ENCODE data around the gene KDM4B. TPM values are rescaled to one million over a fixed set of nuclear protein-coding genes. Genes with fewer than 3 reads are reported as not detected.

The KDM4B gene
- total and polyA plus RNA-seq, 10 of the 15 experiments (the other 5 are each of a cell fraction or from before 2014, with no cell fraction given), result 0.47 to 49.6 (median 16.2) TPM

DNA sequence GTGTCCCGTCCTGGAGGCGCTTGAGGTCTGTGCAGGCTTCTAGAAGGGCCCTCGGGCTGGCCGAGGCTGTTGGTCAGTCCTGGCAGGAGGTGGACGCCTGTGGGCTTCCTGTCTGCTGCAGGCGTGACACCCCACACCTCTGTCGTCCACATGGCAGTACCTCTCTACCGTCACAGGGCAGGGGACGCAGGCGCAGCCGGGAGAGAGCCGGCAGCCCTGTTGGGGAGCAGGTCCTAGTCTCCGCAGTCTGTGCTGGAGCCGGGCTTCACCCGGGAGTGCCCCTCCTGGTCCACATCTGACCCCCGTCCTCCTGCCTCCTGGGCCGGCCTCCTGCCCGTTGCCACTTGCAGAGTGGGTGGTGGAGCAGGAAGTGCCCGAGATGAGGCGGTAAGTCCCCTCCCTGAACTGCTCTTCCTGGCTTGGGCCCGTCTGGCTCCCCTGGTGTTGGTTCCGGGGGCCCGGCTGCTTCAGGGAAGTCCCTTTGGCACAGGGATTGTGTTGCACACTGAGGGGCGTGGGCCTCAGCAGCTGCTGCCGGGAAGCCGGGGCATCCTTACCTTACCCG lies 106.0 kb downstream of the KDM4B start (continued):
- no peak for TF ChIP-seq NR2C2 (IDR thresholded peaks at IDR 0.05; ENCODE audit: borderline replicate concordance, control insufficient read depth, insufficient read length, low read depth)
- TF ChIP-seq, protein P1, sequence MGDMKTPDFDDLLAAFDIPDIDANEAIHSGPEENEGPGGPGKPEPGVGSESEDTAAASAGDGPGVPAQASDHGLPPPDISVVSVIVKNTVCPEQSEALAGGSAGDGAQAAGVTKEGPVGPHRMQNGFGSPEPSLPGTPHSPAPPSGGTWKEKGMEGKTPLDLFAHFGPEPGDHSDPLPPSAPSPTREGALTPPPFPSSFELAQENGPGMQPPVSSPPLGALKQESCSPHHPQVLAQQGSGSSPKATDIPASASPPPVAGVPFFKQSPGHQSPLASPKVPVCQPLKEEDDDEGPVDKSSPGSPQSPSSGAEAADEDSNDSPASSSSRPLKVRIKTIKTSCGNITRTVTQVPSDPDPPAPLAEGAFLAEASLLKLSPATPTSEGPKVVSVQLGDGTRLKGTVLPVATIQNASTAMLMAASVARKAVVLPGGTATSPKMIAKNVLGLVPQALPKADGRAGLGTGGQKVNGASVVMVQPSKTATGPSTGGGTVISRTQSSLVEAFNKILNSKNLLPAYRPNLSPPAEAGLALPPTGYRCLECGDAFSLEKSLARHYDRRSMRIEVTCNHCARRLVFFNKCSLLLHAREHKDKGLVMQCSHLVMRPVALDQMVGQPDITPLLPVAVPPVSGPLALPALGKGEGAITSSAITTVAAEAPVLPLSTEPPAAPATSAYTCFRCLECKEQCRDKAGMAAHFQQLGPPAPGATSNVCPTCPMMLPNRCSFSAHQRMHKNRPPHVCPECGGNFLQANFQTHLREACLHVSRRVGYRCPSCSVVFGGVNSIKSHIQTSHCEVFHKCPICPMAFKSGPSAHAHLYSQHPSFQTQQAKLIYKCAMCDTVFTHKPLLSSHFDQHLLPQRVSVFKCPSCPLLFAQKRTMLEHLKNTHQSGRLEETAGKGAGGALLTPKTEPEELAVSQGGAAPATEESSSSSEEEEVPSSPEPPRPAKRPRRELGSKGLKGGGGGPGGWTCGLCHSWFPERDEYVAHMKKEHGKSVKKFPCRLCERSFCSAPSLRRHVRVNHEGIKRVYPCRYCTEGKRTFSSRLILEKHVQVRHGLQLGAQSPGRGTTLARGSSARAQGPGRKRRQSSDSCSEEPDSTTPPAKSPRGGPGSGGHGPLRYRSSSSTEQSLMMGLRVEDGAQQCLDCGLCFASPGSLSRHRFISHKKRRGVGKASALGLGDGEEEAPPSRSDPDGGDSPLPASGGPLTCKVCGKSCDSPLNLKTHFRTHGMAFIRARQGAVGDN (IDR thresholded peaks at IDR 0.05), result no peak
- no peak for TF ChIP-seq BCL11A (IDR thresholded peaks at IDR 0.05; ENCODE audit: low read depth, low read length)
- no peak for TF ChIP-seq SUPT20H (IDR thresholded peaks at IDR 0.05; ENCODE audit: borderline replicate concordance, control insufficient read depth, low read depth, low read length)
- no peak for TF ChIP-seq PBX3 (IDR thresholded peaks at IDR 0.05; ENCODE audit: insufficient replicate concordance, low read depth, low read length)
- no peak for TF ChIP-seq MYC (IDR thresholded peaks at IDR 0.05; ENCODE audit: insufficient read depth, insufficient read length, insufficient replicate concordance, low read length, severe bottlenecking)
- TF ChIP-seq YBX1 (IDR thresholded peaks at IDR 0.05), result no peak

Data from GM12878 (cell line).